CD1c-positive myeloid dendritic cell (primary cell): ENCODE results near the gene BIRC6.

ENCODE experiments used
- DNase-seq: peaks from one replicate; pipeline ENCODE4 v3.0.0-alpha.2; 2016; ENCODE audit errors: extremely low spot score

The BIRC6 gene

GRCh38 chr2:32372519-32373182 lies 15.8 kb downstream of the BIRC6 start:
- DNase-seq: no peak

- no peak for DNase-seq
Measured at GRCh38 chr2:32375228-32375892, 18.5 kb downstream of the BIRC6 start.

GRCh38 chr2:32376756-32377155 lies 19.9 kb downstream of the BIRC6 start:
- DNase-seq: no peak

- no peak for DNase-seq
Measured at GRCh38 chr2:32377928-32378327, 21.1 kb downstream of the BIRC6 start.

DNA sequence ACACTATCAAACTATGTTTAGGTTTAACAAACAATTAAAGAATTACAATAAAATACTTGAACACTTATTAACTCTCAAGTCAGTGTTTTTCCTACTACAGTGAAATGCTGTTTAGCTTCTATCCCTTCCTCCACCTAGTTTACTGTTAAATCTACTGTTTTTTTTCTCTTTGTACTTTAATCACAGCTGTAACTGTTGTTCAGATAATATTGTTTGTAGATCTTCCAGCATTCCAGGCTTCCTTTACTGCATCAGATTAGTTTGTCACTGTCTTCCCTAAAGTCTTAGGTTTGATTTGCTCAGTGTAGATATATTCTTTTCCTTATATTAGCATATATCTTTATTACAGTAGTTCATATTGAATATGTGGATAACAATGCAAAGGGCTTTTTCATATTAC lies 22.5 kb downstream of the BIRC6 start:
- DNase-seq: no peak

GRCh38 chr2:32383858-32384257 lies 27.0 kb downstream of the BIRC6 start:
- DNase-seq: no peak

DNA sequence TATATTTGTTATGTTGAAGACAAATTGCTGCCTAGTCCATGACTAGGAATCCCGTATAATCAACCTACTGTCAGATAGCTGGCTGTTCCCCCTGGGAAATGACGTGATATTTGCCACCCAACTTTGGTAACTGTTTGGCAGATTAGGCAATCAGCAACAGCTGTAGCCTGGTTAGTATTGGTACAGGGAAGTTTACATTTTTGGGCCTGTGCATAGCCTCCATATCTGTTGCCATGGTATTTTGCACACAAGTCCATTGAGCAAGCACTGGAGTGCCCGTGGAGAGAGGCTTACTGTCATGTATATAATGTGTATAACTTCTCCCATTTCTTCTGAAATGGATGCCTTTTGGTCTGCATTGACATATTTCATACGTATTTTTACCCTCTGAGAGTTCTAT lies 27.7 kb downstream of the BIRC6 start:
- peak; percentile 66 for DNase-seq

DNA sequence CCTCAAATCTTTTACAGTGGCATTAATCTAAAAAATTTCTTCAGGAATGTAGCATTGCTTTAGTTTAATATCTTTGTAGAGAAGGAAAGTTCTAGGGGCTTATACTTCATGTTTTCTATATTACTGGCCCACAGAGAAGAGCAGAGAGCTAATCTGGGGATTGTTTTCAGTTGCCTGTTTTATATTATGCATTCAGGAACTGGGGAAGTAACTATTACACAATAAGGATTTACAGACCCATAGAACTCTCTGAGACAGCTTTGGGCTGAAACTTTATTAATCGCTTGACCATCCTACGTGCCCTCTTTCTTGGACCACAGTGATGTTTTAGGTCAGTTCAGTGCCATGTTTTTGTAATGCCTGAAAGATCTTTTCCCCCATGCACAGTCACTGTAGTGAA lies 29.9 kb downstream of the BIRC6 start:
- peak; percentile 14 for DNase-seq

GRCh38 chr2:32399221-32399620 lies 42.4 kb downstream of the BIRC6 start:
- DNase-seq: no peak

DNA sequence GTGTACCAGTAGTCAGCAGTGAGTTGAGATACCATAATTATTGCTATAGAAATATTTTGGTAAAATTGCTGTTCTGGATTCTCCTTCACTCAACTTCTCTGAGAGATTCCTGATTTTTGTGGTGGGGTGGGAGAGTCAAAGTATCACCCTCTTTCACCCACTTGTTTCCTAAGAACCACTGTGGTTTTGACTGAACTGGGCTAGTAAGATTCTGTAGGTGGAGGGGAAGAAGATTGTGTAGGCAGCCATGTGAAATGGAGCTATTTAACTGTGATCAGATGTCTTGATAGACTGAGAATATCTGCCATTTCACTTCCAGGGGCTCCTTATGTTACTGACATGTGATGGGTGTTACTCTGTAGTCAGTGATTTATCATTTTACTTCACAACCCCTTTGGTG lies 45.3 kb downstream of the BIRC6 start:
- peak; percentile 85 for DNase-seq

GRCh38 chr2:32403782-32404181 lies 47.0 kb downstream of the BIRC6 start:
- DNase-seq: no peak

GRCh38 chr2:32404691-32405090 lies 47.9 kb downstream of the BIRC6 start:
- no peak for DNase-seq

- DNase-seq: no peak
Measured at GRCh38 chr2:32416519-32416918, 59.7 kb downstream of the BIRC6 start.

DNA sequence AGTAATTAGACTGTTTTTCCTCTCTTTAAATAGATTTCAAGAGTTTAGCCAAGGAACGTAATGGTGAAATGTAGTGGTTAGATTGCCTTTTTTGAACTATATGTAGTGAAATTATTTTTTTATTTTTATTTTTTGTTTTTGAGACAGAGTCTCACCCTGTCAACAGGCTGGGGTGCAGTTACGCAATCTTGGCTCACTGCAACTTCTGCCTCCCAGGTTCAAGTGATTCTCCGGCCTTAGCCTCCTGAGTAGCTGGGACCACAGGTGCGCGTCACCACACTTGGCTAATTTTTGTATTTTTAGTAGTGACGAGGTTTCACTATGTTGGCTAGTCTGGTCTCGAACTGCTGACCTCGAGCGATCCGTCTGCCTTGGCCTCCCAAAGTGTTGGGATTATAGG lies 60.8 kb downstream of the BIRC6 start:
- no peak for DNase-seq

GRCh38 chr2:32418778-32419177 lies 62.0 kb downstream of the BIRC6 start:
- no peak for DNase-seq

DNA sequence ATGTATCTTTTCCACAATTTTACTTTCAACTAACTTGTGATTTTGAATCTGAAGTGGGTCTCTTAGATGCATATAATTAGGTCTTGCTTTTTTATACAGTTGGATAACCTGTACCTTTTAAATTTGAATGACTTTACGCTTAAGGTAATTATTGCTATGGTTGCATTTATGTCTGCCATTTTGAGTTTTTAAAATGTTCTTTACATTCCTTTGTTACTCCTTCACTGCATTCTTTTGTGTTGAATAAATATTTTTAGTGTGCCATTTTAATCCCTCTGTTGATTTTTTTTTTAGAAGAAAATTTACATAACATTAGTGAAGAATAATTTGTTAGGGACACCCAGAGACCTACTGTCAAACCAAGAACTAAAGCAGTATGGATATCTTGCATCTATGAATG lies 65.3 kb downstream of the BIRC6 start:
- DNase-seq: no peak

DNA sequence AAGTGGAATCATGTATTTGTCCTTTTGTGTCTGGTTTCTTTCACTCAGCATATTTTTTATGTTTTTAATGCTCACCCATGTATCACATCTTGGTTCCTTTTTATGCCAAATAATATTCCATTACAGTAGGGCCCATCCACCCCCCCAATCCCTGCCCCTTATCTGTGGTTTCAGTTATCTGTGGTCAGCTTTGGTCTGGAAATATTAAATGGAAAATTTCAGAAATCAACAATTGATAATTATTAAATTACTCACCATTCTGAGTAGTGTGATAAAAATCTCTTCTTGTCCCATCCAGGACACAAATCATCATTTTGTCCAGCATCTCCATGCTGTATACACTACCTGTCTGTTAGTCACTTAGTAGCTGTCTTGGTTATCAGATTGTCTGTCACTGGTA lies 66.7 kb downstream of the BIRC6 start:
- DNase-seq: no peak

DNA sequence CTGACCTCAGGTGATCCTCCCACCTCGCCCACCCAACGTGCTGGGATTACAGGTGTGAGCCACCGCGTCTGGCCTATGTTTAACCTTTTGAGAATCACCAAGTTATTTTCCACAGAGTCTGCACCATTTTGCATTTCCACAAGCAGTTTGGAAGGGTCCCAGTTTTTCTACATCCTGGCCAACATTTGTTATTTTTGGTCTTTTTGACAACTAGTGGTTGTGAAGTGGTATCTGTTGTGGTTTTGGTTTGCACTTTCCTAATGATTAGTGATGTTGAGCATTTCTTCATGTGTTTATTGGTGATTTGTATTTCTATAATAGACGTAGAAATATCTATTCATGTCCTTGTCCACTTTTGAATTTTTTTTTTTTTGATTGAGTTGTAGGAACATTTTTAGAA lies 67.9 kb downstream of the BIRC6 start:
- DNase-seq: no peak

DNA sequence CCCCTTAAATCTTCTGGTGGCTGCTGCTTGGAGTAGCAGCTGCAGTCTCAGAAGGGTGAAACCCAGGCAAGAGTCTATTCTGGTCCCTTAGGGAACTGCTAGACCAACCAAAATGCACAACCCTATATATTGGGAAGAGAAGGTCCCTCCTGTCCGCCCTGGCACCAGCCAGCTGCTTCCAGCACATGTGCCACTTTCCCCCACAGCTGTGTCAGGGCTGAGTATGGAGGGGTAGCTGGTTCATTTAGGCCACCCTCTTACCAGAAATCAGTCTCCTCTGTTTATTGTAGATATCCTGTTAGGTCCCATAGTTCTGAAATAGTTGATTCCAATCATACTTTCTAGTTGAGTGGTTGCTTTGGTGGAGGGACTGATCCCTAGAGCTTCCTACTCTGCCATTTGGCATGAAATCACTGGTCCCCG lies 68.9 kb downstream of the BIRC6 start:
- no peak for DNase-seq

DNA sequence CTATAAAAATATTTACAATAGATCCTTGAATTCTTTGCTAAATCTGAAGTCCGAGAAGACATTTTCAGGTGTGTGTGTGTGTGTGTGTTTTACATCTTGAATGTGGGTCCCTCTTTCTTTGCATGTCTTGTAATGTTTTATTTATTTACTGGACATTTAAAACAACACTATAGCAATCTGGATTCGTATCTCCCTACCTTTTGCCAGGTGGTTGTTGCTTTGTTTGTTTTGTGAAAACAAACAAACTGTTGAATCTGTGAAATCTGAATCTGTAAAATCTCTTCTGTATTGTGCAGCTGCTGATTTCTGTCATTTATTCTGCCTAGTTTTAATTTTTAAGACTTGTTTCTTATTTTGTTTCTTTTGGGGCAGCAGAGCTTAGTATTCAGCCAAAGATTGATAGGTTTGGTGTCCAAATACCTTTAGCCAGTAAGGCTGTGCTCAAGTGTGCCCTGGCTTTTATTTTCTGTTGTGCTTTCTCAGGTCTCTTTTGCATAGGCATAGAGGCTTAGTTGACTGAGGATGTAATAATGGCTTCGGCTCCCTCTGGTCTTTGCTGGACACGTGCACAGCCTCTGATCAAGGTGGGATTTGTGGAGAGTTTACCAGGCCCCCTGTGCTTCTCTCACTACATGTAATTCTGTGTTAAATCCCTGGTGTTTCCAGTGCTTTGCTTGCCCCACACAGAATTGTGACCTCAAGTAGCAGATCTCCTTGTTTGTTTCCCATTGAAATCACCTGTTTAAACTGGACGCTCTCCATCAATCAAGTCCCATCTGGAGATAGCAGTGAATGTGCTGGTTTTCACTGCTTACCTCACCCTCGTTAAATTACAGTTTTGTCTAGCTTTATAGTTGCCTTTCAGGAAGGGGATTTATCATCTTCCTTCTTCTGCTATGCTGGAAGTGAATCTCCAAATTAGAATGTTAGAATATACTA lies 71.1 kb downstream of the BIRC6 start:
- no peak for DNase-seq

GRCh38 chr2:32430804-32431203 lies 74.0 kb downstream of the BIRC6 start:
- no peak for DNase-seq

DNA sequence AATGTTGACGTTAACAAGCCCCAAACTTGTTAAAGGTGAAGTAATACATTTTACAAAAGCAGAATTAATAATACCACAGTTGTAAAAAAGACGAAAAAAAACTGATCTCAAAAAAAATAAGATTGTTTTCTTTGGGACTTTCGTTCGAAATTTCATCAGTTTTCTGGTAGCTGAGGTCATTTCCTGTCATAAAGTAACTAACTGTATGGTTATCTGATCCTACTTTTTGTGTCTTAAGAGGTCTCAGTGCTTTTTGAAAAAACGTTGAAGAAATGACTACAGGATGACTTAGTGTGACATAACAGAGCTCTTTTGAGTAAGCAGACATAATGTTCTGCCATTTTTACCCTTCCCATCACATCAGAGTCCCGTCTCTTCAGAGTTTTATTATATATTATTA lies 79.3 kb downstream of the BIRC6 start:
- DNase-seq: no peak

- DNase-seq: no peak
Measured at GRCh38 chr2:32442020-32442467, 85.2 kb downstream of the BIRC6 start.
